Neural crest cell (in vitro differentiated cells): ENCODE data around the gene SYNPO. TPM values are rescaled to one million over a fixed set of nuclear protein-coding genes. Genes with fewer than 3 reads are reported as not detected.

Experiments used
- DNase-seq: peaks from one replicate; pipeline ENCODE4 v3.0.0; 2021; ENCODE audit warnings: low read depth, mixed read lengths, low spot score
- H3K27ac Mint-ChIP-seq: one replicate; pipeline ENCODE4 v1.8.0; 2021; ENCODE audit warnings: mild to moderate bottlenecking, mixed read lengths; ENCODE audit not compliant: unreplicated experiment
- H3K27me3 Mint-ChIP-seq: 2 replicates; pipeline ENCODE4 v1.8.0; 2021; ENCODE audit warnings: low read depth, mild to moderate bottlenecking, mixed read lengths
- H3K36me3 Mint-ChIP-seq: 2 replicates; pipeline ENCODE4 v1.8.0; 2021; ENCODE audit warnings: low read depth, mild to moderate bottlenecking, mixed read lengths
- H3K4me1 Mint-ChIP-seq: 2 replicates; pipeline ENCODE4 v1.8.0; 2021; ENCODE audit warnings: mixed read lengths
- H3K4me3 Mint-ChIP-seq: one replicate; pipeline ENCODE4 v1.8.0; 2021; ENCODE audit warnings: mild to moderate bottlenecking, mixed read lengths
- H3K9me3 Mint-ChIP-seq: 2 replicates; pipeline ENCODE4 v1.8.0; 2021; ENCODE audit warnings: mixed read lengths
- total RNA-seq: library from RNA; stranded (reverse); gene quantifications from 2 replicates; pipeline ENCODE4 v1.2.1, GENCODE V29; 2021
- TF ChIP-seq, protein P1 (sequence below): fragments of 200-600 bp; sonication (generic); conservative IDR thresholded peaks from 2 replicates; pipeline ENCODE4 v1.5.0; 2021; ENCODE audit warnings: antibody characterized with exemption, mild to moderate bottlenecking

Gene SYNPO
- total RNA-seq, 1 donor from 2014 or later: 1.5 TPM

- peak overlapping the region; percentile 27 for H3K4me3 Mint-ChIP-seq
- TF ChIP-seq, protein P1, sequence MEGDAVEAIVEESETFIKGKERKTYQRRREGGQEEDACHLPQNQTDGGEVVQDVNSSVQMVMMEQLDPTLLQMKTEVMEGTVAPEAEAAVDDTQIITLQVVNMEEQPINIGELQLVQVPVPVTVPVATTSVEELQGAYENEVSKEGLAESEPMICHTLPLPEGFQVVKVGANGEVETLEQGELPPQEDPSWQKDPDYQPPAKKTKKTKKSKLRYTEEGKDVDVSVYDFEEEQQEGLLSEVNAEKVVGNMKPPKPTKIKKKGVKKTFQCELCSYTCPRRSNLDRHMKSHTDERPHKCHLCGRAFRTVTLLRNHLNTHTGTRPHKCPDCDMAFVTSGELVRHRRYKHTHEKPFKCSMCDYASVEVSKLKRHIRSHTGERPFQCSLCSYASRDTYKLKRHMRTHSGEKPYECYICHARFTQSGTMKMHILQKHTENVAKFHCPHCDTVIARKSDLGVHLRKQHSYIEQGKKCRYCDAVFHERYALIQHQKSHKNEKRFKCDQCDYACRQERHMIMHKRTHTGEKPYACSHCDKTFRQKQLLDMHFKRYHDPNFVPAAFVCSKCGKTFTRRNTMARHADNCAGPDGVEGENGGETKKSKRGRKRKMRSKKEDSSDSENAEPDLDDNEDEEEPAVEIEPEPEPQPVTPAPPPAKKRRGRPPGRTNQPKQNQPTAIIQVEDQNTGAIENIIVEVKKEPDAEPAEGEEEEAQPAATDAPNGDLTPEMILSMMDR: no peak
- no peak for DNase-seq
- no peaks in the 10 kb centered on the region for H3K36me3 Mint-ChIP-seq
- H3K27ac Mint-ChIP-seq: no peak overlapping the region
- H3K4me1 Mint-ChIP-seq: peaks cover 12% of the 10 kb centered on the region
- no peaks in the 10 kb centered on the region for H3K9me3 Mint-ChIP-seq
- H3K27me3 Mint-ChIP-seq: peaks cover 34% of the 10 kb centered on the region
Observed at GRCh38 chr5:150625831-150626746, 14.4 kb upstream of the SYNPO start.

- Mint-ChIP-seq H3K27me3 (peaks cover 34% of the 10 kb centered on the region), H3K27ac (no peak overlapping the region), H3K4me1 (peaks cover 15% of the 10 kb centered on the region), H3K4me3 (no peak overlapping the region), H3K36me3 (no peaks in the 10 kb centered on the region), H3K9me3 (no peaks in the 10 kb centered on the region)
- TF ChIP-seq, protein P1: no peak
- DNase-seq: no peak
Observed at GRCh38 chr5:150626853-150627276, 13.6 kb upstream of the SYNPO start.

DNA sequence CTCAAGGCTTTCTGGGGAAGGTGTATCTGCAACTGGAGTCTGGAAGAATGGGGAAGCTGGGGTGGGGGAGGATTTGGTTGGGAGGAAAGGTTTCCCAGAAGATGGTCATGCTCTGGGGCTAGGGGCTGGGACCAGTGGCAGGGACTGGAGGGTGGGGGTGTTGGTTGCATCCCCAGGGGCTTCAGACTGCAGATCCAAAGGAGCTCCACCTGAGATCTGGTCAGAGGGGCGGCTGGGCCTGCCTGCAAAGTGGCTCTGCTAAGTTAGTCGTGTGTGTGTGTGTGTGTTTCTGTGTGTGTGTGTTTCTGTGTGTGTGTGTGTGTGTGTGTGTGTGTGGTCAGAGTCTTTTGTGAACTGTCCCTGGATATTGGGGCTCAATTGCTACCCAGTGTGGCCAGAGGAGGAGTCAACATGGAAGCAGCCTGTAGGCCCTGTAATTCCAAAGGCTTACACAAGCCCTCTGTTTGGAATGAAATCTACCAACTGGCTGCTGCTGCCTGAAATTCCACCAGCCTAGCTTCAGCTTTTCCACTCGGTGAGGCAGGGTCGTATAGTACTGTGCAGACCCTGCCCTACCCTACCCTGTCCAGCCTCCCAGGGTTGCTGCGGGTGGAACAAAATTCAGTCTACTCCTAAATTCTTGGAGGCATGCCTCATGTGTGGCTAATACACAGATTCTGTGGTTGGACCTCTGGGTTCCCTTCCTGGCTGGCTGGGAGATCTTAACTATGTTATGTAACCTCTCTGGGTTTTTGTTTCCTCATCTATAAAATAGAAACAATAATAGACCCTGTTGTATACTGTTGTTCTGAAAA is 12.5 kb upstream of the SYNPO start:
- TF ChIP-seq, protein P1: no peak
- Mint-ChIP-seq H3K27ac (no peak overlapping the region), H3K4me3 (no peak overlapping the region), H3K36me3 (no peaks in the 10 kb centered on the region), H3K9me3 (no peaks in the 10 kb centered on the region), H3K4me1 (peaks cover 15% of the 10 kb centered on the region), H3K27me3 (peaks cover 30% of the 10 kb centered on the region)
- DNase-seq: no peak

DNA sequence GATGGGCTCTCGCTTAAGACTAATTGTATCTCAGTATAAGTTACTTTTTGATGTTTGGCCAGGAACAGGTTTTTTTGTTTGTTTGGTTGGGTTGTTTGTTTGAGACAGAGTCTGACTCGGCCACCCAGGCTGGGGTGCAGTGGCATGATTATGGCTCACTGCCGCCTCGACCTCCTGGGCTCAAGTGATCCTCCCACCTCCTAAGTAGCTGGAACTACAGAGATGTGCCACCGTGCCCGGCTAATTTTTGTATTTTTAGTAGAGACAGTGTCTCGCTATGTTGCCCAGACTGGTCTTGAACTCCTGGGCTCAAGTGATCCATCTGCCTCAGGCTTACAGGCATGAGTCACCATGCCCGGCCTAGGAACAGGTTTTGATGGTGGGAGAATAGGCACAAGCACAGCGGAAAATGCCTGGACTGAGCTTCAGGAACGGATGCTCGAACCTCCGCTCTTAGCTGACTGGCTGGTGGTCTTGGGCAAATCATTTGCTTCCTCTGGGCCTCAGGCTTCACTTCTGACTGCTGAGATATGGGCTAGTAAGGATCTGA is 11.4 kb upstream of the SYNPO start:
- peaks cover 20% of the 10 kb centered on the region for H3K27me3 Mint-ChIP-seq
- DNase-seq: no peak
- H3K9me3 Mint-ChIP-seq: no peaks in the 10 kb centered on the region
- peaks cover 11% of the 10 kb centered on the region for H3K4me1 Mint-ChIP-seq
- no peak overlapping the region for H3K4me3 Mint-ChIP-seq
- no peaks in the 10 kb centered on the region for H3K36me3 Mint-ChIP-seq
- H3K27ac Mint-ChIP-seq: no peak overlapping the region
- TF ChIP-seq, protein P1: no peak

- TF ChIP-seq, protein P1: no peak
- Mint-ChIP-seq H3K27me3 (peaks cover 15% of the 10 kb centered on the region), H3K27ac (no peak overlapping the region), H3K4me3 (no peak overlapping the region), H3K36me3 (no peaks in the 10 kb centered on the region), H3K4me1 (peaks cover 5% of the 10 kb centered on the region), H3K9me3 (no peaks in the 10 kb centered on the region)
- no peak for DNase-seq
Observed at GRCh38 chr5:150630016-150630415, 10.4 kb upstream of the SYNPO start.
